A673 (cell line): ENCODE data around the gene SIAH3.

Source experiments
- CTCF ChIP-seq: fragments of 300-800, 200-600 bp; sonication (generic); conservative IDR thresholded peaks from 2 replicates; pipeline ENCODE4 v1.5.1; 2017; ENCODE audit warnings: low read depth, mild to moderate bottlenecking, antibody characterized with exemption, low read length, moderate library complexity, mixed read lengths
- EZH2 ChIP-seq: fragments of 200-600 bp; sonication (generic); IDR thresholded peaks from 2 replicates; pipeline ENCODE4 v1.6.1; 2017; ENCODE audit warnings: borderline replicate concordance, low read depth, mild to moderate bottlenecking, mixed read lengths, antibody characterized with exemption, low read length; ENCODE audit not compliant: poor library complexity, severe bottlenecking

GRCh38 chr13:45852494-45852893, 941 bp upstream of the SIAH3 start:
- no peak for TF ChIP-seq CTCF
- no peak for TF ChIP-seq EZH2
